GM21423 (cell line): ENCODE data around the gene BPGM.

ENCODE experiments used
- ATAC-seq: cut with Tn5 transposase; IDR thresholded peaks from one replicate; pipeline ENCODE4 v1.9.1; 2021; ENCODE audit warnings: mild to moderate bottlenecking, moderate library complexity; ENCODE audit not compliant: unreplicated experiment

BPGM gene

DNA sequence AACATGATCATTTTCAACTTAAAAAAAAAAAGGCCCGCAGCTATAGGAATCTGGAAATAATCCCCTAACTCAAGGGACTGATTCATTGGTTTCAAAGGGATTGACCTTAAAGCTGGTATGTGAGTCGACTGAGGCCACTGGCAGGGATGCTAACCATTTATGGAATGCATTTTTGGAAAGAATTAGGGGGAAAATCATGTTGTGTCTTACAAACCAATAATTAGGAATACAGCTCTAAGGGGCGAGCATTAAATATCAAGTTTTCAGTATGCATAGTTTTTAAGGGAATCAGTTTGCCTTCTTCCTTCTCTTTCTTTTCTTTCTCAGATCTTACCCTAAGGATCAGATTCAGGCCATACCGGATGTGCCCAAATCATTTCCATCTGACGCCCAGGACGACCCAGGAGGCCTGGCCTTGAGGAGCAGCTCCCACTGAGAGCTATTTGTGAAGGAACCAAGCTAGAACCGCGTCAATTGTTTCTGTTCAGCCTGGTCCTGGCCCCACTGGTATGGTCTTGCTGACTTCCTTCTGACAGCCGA, 48.7 kb downstream of the BPGM start:
- ATAC-seq, result no peak

DNA sequence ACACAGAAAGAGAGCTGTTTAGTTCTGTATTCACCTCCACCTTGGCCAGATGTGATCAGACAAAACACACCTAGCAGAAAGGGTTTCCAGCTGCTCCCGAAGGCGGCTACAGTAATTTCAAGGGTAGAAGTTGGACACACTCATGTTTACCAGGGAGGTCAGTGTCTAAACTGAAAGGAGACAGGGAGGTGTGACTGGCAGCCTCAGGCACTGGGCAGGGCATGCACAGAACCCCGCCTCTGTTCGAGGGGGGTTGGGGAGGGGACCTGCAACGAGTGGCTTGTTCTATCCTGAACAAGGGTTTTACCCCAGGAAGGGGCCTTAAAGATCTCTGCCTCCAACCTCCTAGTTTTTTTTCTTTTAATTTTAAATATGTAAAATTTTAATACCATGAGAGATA, 49.6 kb downstream of the BPGM start:
- ATAC-seq, result no peak

DNA sequence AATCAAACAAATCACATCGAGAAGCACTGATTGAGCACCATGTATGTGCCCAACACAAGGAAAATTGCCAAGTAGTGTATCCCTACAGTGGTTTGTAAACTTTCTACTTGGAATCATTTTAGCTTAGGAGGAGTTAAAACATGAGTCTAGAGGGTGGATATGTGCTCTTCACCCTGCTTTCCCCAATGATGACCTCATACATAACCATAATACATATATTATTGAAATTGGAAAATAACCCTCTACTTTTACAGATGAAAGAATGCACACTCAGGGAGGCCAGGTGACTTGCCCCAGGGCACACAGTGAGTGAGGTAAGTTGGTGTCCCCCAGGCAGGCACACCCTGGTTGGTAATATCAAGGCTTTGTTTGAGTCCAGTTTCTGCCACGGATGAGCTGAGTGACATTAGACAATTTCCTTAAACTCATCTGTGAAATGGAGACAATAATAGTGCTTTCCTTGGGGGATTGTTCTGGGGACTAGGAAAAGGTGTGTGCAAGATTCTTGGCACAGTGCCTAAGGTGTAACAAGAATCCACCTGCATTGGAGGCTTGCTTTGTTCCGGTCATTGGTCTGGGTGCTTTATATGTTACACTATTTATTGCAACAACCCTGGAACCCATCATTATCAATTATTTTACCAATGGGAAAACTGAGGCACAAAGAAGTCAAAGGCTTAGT, 50.7 kb downstream of the BPGM start:
- no peak for ATAC-seq

DNA sequence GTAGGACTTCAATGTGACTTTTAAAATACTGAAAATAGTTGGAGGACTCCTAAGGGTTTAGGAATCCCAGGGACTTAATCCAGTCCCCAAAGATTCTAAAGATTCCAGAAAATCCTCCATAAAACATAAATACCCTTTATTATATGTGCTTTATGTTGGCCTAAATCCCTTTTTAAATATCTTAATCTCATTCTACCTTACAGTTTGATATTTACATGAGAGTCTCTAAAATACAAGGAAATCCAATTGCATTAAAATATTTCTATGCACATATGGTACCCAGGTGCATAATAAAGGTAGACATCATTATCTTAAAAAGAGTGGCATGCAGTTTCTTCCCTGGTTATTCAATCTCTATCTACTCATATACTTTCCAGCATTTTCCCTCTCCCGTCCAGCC, 51.8 kb downstream of the BPGM start:
- ATAC-seq, result no peak

DNA sequence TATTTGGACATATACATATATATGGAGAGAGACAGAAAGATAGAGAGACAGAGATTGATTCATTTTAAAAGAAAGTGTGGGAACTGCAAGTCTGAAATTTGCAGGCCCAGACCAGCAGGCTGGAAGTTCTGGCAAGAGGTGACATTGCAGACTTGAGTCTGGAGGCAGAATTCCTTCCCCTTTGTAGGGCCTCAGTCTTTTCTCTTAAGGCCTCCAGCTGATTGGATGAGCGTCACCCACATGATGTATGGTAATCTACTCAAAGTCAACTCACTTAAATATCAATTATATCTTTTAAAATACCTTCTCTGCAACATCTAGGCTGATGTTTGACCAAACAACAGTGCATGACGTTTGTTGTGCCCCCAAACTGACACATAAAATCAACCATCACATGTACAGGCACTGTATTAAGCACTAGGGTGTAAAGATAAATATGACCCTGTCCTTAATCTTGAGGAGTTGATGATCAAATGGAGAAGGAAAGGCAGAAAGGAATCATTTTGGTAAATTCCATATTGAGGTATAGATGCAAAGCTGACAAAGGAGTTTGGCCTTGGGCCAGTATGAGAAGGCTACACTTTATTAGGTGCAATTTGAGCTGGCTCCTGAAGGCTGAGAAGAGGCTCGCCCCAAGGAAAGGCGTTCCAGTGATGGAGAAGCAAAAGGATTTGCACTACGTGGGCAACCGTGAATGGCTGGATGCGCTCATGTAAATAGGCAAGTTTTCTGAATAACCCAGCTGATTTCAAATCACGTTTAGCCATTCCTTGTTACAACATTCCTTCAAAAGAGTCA, 52.6 kb downstream of the BPGM start:
- no peak for ATAC-seq

DNA sequence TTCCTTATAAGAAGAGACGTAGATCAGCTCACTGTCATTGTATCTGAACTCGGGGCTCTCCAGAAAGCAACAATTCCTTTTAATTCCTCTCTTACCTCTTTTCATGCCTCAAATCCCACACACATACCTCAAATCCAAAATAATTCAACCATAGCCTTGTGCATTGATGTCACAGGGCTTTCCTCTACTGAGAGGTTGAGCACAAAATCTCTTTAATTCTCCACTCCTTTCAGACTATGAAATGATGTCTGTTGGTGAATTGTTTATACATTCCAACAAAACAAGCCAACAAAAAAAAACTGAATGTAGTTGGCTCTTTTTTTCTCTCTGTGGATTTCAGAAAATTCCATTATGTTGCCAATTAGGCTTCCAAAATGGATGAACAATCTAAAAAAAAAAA, 53.2 kb downstream of the BPGM start:
- no peak for ATAC-seq

DNA sequence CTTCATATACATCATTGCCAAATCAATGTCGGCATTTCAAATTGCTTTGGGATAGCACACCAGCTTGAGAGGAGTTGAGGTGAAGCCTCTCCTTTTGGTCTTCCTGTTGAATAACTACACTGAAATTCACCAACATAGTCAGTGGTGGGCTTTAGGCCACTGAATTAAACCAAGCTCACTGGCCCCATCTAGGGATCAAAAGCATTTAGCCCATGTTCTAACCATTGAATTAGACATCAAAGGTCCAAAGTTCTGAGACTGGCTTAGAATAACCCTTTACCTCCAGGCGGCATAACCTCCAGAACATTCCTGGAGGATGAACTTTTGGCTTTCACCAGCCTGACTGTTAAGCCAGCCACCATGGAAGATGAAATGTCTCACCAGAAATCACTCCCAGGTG, 54.6 kb downstream of the BPGM start:
- no peak for ATAC-seq

DNA sequence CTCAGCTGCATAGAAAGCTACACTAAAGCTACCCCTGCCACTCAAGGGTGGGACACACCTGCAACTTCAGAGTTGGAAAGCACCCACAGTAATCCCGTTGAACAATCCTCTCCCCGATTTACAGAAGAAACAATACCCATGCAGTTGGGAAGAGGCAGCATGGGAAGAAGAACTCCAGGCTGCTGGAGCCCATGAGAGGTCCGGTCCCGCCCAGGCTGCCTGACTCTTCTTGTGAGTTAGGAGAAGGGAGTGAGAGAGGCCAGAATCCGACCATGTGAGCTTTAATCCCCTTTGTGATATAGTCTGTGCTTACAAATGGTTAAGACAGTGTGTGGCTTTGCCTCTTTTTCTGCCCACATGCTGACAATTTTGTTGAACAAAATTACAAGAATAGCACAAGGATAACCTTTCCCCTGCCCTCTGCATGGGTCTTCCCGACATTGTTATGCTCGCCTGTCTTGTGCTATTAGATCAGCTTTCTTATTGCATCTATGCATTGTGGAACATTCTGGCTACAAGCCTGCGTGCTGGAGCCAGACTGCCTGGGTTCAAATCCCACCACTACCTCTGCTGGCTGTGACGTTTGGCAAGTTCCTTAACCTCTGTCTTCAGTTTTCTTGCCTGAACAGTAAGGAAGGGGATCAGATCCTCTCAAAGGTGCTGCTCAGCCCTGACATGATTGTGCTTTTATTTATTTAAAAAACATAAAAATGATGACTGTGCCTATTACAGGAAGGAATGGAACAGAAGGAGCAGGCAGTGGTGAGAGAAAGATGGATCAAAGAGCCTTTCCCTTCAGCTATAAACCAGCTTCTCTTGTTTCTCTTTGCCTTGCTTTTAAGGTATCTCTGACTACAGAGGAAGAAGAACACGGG, 56.0 kb downstream of the BPGM start:
- ATAC-seq, result no peak

DNA sequence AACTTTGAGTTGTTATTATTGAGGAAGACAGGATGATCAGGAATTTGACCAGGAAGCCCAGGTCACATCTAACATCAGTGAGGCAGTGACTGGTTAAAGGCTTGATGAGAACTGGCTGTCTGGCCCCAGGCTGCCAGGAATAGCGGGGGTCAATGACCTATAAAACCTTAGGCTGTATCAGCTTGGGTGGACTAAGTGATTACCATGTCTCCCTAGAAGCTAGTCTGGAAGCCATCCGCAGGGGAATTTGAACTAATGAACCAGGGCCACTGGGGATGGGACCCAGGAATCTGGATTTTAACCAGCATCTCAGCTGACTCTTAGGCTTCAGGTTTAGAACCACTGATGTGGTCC, 56.6 kb downstream of the BPGM start:
- no peak for ATAC-seq

DNA sequence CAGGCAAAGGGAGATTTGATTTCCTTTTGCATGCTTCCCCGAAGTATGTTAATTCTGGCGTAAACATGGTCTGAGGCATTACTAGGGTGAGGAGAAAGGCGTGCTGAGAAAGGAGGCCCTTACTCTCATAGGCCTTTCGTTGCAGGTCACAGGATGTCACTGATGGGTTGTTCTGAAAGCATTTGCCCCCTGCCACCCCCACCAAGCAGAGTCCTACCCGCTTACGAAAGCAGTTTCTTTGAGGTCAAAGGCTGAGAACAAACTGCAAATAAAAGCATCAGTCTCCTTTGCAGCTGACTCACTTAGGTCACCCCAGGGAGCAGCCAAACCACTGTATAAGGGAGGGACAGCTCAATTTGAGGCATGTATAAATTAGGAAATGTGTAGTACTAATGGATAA, 57.1 kb downstream of the BPGM start:
- ATAC-seq, result no peak

DNA sequence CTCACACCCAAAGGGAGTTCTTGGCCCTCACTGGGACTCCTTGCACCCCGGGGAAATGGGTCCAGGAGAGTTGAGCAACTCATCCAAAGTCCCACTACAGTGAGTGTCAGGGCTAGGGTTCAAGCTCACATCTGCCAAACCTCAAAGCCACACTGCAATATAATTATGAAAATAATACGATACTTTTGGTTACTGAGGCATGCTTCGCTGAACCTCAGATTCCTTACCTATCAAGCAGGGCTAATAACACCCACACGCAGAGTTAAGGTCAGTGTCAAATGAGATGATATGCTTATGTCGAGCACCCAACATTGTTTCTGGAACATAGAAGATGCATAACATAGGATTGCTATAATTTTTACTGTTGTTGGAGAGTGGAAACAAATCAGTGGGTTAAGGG, 58.2 kb downstream of the BPGM start:
- no peak for ATAC-seq

DNA sequence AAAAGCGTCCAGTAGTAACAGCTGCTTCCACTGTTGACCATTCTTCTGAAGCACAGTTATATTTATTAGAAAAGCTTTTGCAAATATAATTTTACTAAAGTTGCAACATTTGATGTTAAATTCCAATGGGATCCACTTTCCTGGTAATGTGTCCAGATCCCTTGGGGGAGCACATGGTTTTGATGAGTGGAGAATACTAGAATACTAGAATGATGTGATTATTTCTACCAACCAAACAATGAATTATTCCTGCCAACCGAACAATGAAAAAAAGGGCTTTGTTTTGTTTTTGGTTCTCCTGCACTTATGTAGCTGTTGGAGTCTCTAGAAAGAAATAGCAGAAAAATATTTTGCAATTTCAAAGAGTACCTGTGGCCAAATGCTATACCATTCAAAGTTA, 59.1 kb downstream of the BPGM start:
- no peak for ATAC-seq

DNA sequence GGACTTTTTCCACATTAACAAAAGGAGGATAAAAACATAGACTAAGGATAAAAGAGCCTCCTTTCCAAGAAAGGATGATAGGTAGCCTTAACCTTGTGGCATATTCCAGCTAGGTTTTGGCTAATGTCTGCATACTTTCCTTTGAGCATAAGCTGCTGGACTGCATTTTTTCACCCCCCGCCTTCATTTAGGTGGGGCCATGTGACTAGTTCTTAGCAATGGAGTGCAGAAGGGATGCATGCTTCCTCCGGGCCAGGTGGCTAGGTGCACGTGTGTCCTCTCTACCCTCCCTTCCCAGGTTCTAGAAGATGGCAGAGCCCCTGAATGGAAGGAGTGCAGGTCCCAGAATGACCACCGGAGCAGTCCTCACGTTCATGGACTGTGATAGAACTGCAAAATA, 59.8 kb downstream of the BPGM start:
- ATAC-seq, result no peak

DNA sequence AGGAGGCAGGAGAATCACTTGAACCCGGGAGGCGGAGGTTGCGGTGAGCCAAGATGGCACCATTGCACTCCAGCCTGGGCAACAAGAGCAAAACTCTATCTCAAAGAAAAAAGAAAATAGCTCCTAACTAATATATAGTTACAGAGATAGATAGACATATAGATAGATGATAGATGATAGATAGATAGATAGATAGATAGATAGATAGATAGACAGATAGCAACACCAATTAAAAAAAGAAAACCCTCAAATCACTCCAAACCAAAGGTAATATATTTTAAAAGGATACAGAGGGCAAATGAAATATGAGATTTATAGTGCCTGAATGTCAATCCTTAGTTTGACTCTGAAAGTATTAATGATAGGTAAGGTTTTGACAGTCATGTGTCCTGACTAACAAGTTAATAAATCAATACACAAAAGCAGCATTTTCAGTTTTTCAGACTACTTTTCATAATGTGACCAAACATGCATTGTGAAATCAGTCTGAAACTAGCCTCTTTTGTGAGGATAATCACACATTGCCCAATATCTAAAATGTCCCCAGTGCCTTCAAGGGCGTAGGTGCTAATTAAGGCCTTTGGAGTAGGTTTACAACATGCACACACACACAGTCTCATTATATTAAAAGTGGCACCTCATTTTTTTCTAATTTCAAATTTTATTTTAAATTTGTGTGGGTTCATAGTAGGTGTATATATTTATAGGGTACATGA, 61.2 kb downstream of the BPGM start:
- ATAC-seq, result no peak

DNA sequence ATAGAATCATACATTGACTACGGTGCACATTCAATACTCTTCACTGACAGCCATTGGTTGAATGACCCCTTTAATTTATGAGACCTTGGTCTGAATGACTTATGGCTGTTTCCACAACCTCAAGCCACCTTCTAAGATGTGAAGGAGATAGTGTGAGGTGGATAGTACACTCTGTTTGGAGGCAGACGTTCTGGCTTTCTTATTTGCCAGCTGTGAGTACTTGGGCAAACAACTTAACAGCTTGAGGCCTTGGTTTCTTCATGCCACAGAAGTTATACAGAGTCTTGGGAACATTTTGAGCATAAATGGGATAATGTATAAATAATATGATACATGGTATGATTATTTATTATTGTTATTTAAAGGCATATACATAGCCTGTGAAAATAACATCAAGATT, 62.0 kb downstream of the BPGM start:
- ATAC-seq, result no peak

DNA sequence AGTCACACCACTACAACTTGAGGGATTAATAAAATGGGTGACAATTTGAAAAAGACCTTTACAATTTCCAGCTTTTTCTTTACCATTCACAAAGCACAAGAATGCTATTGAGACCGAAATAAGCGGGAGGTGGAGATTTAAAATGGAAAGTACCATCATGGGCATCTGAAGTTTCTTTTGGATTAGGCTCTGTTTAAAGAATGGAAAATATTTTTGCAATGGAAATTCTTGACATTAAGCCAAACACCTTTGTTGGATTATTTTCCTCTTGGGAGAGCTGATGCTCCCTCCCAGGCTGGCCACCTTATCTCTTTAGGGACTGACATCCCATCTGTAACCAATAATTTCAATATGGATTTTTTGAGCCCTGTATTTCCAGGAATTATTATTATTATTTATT, 62.5 kb downstream of the BPGM start:
- ATAC-seq, result no peak

DNA sequence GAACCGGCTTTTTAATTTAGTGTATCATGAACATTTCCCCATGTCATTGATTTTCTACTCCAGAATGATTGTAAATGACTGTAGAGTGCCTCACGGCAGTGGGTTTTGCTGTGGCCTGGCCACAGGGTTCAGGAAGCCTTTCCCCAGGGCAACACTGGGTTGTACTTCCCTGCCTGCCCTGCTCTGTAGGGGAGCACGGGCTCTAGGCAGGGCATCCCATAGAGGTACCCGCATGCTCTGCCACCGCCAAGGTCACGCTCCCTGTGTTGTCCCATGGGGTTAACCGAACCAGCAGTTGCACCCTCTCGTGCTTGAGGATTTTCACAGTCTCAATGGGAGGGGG, 63.8 kb downstream of the BPGM start:
- ATAC-seq, result no peak

DNA sequence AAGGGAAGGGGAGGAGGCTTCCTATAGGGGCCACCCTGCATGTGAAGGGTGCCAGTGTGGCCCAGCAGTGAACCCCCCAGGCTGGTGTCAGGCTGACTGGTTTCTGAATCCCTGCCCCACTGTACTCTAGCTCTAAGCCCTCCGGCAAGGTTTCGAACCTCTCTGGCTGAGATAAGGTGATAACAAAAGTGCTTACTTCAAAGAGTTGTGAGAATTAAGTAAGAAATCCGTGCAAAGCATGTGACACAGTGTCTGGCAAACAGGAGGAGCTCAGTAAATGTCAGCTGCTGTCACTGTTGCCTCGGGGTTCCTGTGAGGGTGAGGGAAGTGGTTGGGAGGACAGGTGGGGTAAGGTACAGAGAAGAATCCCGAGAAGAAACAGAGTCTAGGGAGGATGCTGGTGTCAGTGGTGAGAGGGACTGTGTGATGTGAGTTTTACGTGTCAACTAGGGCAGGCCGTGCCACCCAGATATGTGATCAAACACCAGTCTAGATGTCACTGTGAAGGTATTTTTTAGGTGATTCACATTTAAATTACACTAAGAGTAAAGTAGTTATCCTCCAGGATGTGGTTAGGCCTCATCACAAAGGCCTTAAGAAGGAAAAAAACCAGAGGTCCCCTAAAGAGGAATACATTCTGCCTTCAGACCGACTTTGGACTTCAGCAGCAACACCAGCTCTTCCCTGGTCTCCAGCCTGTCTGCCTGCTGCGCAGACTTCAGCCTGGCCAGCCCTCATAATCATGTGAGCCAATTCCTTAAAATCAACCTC, 64.4 kb downstream of the BPGM start:
- ATAC-seq, result no peak

DNA sequence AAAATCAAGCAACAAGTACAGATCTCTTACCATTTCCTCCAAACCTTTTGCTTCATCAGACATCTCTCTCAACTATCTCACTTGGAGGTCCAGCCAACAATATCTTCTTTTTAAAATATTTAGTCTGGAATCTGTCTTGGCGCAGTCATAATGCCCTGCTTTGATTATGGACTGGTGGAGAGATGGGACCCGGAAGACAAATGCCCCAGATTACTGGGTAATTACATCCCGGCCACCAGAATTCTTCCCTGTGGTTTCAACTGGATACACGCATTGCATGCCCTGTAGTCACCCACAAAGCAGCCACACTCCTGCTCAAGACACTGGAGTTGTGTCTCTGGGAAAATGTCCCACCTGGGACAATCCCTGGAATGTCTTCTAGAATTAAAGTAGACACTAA, 65.5 kb downstream of the BPGM start:
- no peak for ATAC-seq

DNA sequence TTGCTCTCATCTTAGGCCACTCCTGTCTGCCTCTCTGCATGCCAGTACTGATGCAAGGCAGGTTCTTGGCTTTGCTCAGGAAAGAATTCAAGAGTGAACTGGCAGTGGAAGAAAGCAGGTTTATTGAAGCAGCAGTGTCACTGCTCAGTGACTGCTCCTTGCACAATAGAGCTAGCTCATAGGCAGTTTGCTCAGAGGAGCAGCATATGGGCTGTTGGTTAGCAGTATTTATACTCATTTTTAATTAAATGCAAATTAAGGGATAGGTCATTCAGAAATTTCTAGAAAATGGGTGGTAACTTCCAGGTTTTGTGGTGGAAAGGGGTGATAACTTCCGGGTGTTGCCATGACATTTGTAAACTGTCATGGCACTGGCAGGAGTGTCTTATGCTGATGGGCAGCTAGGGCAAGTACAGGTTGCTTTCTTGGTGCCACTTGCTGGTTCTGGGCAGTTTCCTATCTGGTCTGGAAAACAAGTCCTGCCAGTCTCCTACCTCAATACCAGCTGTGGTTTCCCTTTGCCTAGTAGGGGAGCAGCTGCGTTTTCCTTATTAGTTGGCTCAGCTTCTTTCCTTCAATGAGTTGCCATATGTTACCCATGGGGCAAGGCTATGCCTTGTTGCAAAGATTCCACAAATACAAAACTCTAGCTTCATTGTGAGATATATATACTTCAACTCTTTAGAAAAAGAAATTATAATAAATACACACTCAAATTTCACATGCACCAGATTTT, 68.0 kb downstream of the BPGM start:
- ATAC-seq, result no peak
